ENCODE data around the gene STK38L.

The STK38L gene

DNA sequence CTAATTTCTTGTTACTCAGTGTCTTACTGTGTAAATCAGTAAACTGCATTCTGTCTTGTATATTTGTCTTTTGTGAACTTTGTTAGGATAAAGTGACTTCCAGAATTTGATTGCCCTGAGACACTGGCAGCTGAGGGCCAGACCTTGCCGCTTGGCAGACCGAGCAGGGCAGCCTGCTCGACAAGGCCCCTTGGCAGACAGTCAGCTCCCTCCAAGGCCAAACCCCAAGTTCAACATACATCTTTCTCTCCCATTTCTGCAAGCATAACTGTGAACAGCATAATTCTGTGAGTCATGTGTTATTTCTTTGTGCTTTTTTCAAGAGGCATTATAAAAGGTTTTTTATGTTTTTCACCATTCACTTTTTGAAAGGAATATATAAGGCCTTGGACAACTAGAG, 49.4 kb downstream of the STK38L start:
- peak; percentile 92 for DNase-seq (ENCODE audit: low read depth)
- TF ChIP-seq, protein P1, sequence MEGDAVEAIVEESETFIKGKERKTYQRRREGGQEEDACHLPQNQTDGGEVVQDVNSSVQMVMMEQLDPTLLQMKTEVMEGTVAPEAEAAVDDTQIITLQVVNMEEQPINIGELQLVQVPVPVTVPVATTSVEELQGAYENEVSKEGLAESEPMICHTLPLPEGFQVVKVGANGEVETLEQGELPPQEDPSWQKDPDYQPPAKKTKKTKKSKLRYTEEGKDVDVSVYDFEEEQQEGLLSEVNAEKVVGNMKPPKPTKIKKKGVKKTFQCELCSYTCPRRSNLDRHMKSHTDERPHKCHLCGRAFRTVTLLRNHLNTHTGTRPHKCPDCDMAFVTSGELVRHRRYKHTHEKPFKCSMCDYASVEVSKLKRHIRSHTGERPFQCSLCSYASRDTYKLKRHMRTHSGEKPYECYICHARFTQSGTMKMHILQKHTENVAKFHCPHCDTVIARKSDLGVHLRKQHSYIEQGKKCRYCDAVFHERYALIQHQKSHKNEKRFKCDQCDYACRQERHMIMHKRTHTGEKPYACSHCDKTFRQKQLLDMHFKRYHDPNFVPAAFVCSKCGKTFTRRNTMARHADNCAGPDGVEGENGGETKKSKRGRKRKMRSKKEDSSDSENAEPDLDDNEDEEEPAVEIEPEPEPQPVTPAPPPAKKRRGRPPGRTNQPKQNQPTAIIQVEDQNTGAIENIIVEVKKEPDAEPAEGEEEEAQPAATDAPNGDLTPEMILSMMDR (IDR thresholded peaks at IDR 0.05; ENCODE audit: control insufficient read depth, extremely low read depth, insufficient read depth): no peak
- H3K4me3 ChIP-seq (ENCODE audit: low read depth, low read length): no peak overlapping the region

DNA sequence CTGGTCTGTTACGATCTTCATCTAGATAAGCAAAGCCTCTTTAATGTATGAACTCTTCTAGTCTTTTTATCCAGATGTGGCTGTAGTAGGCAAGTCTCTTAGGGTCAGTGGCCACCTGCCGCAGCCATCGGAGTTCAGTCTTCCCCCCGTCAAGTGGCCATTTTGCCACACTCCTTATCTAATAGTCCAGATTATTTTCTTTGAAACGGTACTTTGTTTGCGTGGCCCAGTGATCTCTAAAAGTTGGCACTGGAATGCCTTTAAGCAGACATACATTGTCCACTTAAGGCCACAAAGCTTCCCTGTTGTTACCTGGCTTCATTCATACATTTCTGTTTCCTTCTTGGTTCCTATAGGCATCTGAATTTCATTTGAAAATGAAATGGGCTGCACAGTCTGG, 52.6 kb downstream of the STK38L start:
- no peak for DNase-seq (ENCODE audit: low read depth)

DNA sequence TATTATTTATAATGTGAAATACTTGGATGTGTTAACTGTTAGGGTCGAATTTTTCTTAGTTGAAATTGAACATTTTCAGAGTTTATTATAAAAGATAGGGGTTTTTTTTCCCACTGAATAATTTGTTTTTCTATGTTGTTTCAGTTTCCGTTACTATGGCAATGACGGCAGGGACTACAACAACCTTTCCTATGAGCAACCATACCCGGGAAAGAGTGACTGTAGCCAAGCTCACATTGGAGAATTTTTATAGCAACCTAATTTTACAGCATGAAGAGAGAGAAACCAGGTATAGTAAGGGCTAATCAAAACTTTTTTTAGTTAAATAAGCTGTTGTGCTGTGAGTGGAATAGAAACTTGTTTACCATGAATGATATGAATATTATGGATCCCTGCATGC, 53.5 kb downstream of the STK38L start:
- DNase-seq (ENCODE audit: low read depth): no peak
- TF ChIP-seq, protein P1 (IDR thresholded peaks at IDR 0.05; ENCODE audit: control insufficient read depth, extremely low read depth, insufficient read depth): no peak
- H3K4me3 ChIP-seq (ENCODE audit: low read depth, low read length): no peak overlapping the region

More for the DNA sequence above, 52.6 kb downstream of the STK38L start:
- TF ChIP-seq, protein P1 (IDR thresholded peaks at IDR 0.05; ENCODE audit: control insufficient read depth, extremely low read depth, insufficient read depth): no peak
- H3K4me3 ChIP-seq (ENCODE audit: low read depth, low read length): no peak overlapping the region

DNA sequence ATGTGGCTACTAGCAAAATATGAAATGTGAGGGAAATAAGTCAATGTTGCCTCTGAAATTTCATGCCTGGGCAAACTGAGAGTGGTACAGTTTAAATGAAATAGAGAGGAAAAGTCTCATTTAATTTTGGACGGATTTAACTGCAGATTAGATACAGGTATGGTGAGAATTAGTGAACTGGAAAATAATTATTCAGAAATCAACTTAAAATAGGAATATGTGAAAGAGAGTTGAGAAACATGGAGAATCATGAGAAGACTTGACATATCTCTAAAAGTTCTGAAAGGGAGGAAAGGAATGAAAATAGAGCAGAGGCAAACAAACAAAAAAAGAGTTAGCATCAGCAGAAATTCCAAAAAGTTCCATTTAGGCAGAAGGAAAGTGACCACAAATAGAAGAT, 55.0 kb downstream of the STK38L start:
- no peak for DNase-seq (ENCODE audit: low read depth)
- no peak overlapping the region for H3K4me3 ChIP-seq (ENCODE audit: low read depth, low read length)
- TF ChIP-seq, protein P1 (IDR thresholded peaks at IDR 0.05; ENCODE audit: control insufficient read depth, extremely low read depth, insufficient read depth): no peak

DNA sequence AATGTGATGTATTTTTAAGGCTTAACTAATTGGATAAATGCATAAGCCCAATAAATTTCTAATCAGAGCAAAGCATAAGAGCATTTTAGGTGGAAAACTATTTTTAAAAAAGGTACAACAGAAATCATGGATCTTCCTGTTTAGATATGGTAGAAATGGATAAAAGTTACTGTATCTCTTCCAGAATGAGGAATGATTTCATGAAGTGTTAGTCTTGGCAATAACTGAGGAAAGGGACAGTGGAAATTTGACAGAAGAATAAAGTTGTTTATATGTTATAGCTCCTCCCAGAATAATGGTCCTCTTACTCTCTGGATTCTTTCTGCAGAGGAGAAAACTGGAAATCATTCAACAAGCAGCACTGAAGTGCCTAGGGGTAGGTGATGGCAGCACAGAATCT, 56.1 kb downstream of the STK38L start:
- TF ChIP-seq, protein P1 (IDR thresholded peaks at IDR 0.05; ENCODE audit: control insufficient read depth, extremely low read depth, insufficient read depth): no peak
- H3K4me3 ChIP-seq (ENCODE audit: low read depth, low read length): no peak overlapping the region
- no peak for DNase-seq (ENCODE audit: low read depth)

DNA sequence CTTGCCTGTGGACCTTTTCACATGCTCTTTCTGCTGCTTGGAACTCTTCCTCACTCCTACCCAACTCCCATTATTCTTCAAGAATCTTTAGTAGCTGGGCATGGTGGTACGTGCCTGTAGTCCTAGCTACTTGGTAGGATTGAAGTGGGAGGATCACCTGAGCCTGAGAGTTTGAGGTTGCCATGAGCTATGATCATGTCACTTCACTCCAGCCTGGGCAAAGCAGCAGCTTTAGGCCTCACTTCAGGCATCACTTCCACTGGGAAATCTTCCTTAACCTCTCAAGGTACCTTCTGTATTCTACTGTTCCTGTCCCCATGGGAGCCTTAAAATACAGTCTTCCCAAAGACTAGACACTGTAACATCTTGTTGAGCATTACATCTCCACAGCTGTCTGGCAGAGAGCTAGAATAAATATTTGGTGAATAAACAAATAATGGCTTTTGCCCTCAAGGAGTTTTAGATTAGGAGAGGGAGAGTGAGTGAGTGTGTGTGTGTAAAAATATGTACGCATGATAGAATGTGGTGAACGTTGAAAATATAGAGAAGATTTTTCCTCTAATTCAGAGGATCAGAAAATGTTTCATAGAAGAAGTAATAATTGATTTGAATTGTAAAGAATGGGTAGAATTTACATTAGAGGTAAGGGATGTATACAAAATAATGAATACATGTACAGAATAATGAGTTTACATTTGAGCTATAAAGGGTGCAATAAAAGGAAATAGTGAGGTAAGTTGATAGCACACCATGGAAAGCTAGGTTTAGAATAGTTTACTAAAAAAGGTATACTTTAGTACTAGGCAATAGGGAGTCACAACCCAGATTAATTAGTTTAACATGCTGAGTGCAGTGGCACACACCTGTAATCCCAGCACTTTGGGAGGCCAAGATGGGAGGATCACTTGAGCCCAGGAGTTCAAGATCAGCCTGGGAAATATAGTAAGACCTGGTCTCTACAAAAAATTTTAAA, 59.3 kb downstream of the STK38L start:
- DNase-seq (ENCODE audit: low read depth): peak; percentile 90
- TF ChIP-seq, protein P1 (IDR thresholded peaks at IDR 0.05; ENCODE audit: control insufficient read depth, extremely low read depth, insufficient read depth): no peak
- H3K4me3 ChIP-seq (ENCODE audit: low read depth, low read length): no peak overlapping the region
